Activated T-helper 2 cell treated with anti-CD3 and anti-CD28 coated beads, Interferon-gamma antibody, Interleukin-2, Interleukin-4, amounts not matched to agents 10 μg/mL and 5 μg/mL and 100 μg/mL, durations not matched to agents 14 hours and 24 hours and 36 hours (primary cell): ENCODE data around the gene LAMA3. TPM values are rescaled to one million over a fixed set of nuclear protein-coding genes. Genes with fewer than 3 reads are reported as not detected.
A peak's percentile ranks its signal among the peaks of the same experiment; 100 is the strongest.

Experiments used
- DNase-seq: peaks from one replicate; pipeline ENCODE4 v3.0.0; 2021; ENCODE audit warnings: low spot score
- H3K27ac Mint-ChIP-seq: one replicate; pipeline ENCODE4 v1.8.0; 2021; ENCODE audit warnings: mixed read lengths
- H3K27me3 Mint-ChIP-seq: one replicate; pipeline ENCODE4 v1.8.0; 2021; ENCODE audit warnings: low read depth, mixed read lengths
- H3K36me3 Mint-ChIP-seq: one replicate; pipeline ENCODE4 v1.8.0; 2021; ENCODE audit warnings: low read depth, mixed read lengths
- H3K4me1 Mint-ChIP-seq: one replicate; pipeline ENCODE4 v1.8.0; 2021; ENCODE audit warnings: low read depth, mixed read lengths
- H3K4me3 Mint-ChIP-seq: one replicate; pipeline ENCODE4 v1.8.0; 2021; ENCODE audit warnings: low read depth, mild to moderate bottlenecking, moderate library complexity, mixed read lengths
- H3K9me3 Mint-ChIP-seq: one replicate; pipeline ENCODE4 v1.8.0; 2021; ENCODE audit warnings: mixed read lengths
- intact Hi-C: fragments of 100-400 bp; cut with micrococcal nuclease; formaldehyde crosslinking; loops from one replicate; pipeline ENCODE4 v1.15.1; 2023
- total RNA-seq: library from RNA; stranded (reverse); gene quantifications from 2 replicates; pipeline ENCODE4 v1.2.3, GENCODE V29; 2022

Gene LAMA3
- total RNA-seq, 1 donor from 2014 or later = not detected

DNA sequence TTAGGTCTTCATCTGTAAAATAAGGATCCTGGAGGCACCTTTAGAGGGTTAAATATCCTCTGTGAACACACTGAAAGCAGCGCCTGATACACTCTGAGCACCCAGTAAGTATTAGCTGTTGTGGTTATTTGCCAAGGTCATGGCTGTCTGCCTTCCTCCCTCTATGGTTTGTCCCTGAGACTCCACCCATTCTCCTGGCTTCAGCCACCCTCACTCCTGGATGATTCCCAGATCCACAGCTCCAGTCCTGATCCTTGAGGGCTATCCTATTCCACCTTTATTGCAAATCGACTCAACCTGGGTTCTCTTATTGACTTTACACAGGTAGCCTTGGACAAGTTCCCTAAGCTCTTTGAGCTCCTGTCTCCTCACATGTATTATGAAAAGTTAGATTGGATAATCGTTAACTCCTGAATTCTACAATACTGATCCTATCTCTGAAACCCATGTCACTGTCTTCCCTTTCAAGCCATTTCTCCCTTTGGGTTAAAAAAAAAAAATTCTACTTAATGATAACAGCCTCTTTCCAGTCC is 162.3 kb downstream of the LAMA3 start:
- no peak for DNase-seq
- intact Hi-C loops = no loop called here
- Mint-ChIP-seq H3K36me3 (peaks cover 2% of the 10 kb centered on the region), H3K4me1 (peaks cover 6% of the 10 kb centered on the region), H3K9me3 (no peaks in the 10 kb centered on the region), H3K4me3 (no peak overlapping the region), H3K27ac (no peak overlapping the region), H3K27me3 (peaks cover 6% of the 10 kb centered on the region)

DNA sequence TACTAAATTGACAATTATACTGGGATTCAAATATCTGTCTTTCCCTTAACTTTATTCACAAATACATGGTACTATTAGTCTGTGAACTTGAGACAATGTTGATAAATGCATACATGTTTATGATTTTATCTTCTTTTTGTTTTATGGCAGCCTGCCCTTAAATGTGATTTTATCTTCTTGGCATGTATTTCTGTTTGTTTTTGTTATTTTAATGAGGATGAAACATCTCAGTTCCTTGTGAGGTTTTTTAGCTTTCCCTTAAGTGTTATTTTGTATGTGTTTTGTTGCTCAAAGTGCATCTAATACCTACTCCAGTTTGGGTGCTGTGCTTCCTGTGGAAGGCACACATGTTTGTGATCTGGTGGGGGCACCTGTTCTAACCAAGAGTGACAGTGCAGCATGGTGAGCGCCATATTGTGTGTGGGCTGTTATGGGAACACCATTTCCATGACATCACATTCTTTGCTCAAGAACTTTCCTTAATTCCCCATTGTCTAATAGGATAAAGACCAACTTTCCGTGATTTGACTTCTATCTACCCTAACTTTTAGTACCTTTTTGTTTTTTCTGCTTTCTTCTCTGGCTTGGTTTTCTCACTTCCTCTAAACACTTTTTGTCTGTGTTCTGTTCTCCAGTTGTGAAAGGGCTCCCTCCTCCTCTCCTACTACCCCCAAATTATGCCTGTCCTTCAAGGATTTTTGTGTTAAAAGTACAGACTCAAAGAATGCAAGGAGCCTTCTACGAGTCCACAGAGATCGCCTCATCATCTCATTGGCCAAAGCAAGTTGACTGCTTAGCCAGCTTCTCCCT is 163.2 kb downstream of the LAMA3 start:
- H3K36me3 Mint-ChIP-seq = peaks cover 2% of the 10 kb centered on the region
- H3K9me3 Mint-ChIP-seq = no peaks in the 10 kb centered on the region
- H3K4me1 Mint-ChIP-seq = peaks cover 6% of the 10 kb centered on the region
- no peak overlapping the region for H3K4me3 Mint-ChIP-seq
- no peak for DNase-seq
- H3K27ac Mint-ChIP-seq = no peak overlapping the region
- H3K27me3 Mint-ChIP-seq = peaks cover 8% of the 10 kb centered on the region
- intact Hi-C loops = no loop called here

GRCh38 chr18:23853448-23854195 is 164.4 kb downstream of the LAMA3 start:
- Mint-ChIP-seq H3K27me3 (peaks cover 8% of the 10 kb centered on the region), H3K9me3 (no peaks in the 10 kb centered on the region), H3K4me1 (peaks cover 6% of the 10 kb centered on the region), H3K27ac (no peak overlapping the region), H3K4me3 (no peak overlapping the region), H3K36me3 (peaks cover 2% of the 10 kb centered on the region)
- intact Hi-C loops = no loop called here
- DNase-seq = no peak

GRCh38 chr18:23855721-23856120 is 166.5 kb downstream of the LAMA3 start:
- peaks cover 2% of the 10 kb centered on the region for H3K36me3 Mint-ChIP-seq
- H3K4me3 Mint-ChIP-seq = no peak overlapping the region
- H3K27ac Mint-ChIP-seq = no peak overlapping the region
- no peaks in the 10 kb centered on the region for H3K9me3 Mint-ChIP-seq
- H3K27me3 Mint-ChIP-seq = peaks cover 2% of the 10 kb centered on the region
- DNase-seq = no peak
- H3K4me1 Mint-ChIP-seq = peaks cover 8% of the 10 kb centered on the region
- intact Hi-C loops = no loop called here

- Mint-ChIP-seq H3K27me3 (peaks cover 2% of the 10 kb centered on the region), H3K36me3 (peaks cover 2% of the 10 kb centered on the region), H3K27ac (no peak overlapping the region), H3K4me1 (peaks cover 8% of the 10 kb centered on the region), H3K4me3 (no peak overlapping the region), H3K9me3 (no peaks in the 10 kb centered on the region)
- DNase-seq = no peak
- intact Hi-C loops = no loop called here
These were observed 167.4 kb downstream of the LAMA3 start for GRCh38 chr18:23856466-23857163.

DNA sequence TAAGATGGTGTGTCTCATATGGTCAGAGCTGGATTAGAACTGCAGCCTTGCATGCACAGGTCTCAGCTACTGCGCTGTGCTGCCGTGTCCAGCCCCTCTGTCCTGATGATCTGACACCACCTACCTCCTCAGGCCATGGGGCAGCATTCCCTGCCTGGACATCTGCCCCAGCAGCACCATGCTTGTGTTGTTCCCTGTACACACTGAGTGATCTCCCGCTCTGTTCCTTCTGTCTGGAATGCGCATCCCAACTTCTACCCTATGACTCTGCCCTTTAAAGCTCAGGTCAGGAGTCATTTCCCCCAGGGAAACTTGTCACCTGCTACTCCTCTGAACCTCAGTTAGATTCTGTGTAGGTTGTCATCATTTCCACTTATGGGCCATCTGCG is 167.9 kb downstream of the LAMA3 start:
- Mint-ChIP-seq H3K4me1 (peaks cover 13% of the 10 kb centered on the region), H3K4me3 (no peak overlapping the region), H3K27ac (no peak overlapping the region), H3K36me3 (peaks cover 2% of the 10 kb centered on the region), H3K27me3 (peaks cover 2% of the 10 kb centered on the region), H3K9me3 (no peaks in the 10 kb centered on the region)
- intact Hi-C loops = no loop called here
- no peak for DNase-seq

DNA sequence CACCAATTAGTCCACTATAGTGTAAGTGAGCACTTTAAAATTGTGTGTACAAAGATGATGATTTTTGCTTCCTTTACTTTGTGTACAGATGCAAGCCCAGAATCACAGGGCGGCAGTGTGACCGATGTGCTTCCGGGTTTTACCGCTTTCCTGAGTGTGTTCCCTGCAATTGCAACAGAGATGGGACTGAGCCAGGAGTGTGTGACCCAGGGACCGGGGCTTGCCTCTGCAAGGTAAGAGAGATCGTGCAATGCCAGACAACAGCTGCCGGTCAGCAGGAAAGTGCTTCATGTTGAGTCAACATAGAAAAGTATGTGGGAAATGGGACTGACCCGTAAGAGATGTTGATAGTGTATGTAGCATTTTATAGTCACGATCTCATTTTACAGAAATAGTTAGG is 168.5 kb downstream of the LAMA3 start:
- Mint-ChIP-seq H3K4me3 (no peak overlapping the region), H3K27ac (no peak overlapping the region), H3K4me1 (peaks cover 14% of the 10 kb centered on the region), H3K36me3 (peaks cover 2% of the 10 kb centered on the region), H3K27me3 (peaks cover 2% of the 10 kb centered on the region), H3K9me3 (no peaks in the 10 kb centered on the region)
- intact Hi-C loops = no loop called here
- no peak for DNase-seq

DNA sequence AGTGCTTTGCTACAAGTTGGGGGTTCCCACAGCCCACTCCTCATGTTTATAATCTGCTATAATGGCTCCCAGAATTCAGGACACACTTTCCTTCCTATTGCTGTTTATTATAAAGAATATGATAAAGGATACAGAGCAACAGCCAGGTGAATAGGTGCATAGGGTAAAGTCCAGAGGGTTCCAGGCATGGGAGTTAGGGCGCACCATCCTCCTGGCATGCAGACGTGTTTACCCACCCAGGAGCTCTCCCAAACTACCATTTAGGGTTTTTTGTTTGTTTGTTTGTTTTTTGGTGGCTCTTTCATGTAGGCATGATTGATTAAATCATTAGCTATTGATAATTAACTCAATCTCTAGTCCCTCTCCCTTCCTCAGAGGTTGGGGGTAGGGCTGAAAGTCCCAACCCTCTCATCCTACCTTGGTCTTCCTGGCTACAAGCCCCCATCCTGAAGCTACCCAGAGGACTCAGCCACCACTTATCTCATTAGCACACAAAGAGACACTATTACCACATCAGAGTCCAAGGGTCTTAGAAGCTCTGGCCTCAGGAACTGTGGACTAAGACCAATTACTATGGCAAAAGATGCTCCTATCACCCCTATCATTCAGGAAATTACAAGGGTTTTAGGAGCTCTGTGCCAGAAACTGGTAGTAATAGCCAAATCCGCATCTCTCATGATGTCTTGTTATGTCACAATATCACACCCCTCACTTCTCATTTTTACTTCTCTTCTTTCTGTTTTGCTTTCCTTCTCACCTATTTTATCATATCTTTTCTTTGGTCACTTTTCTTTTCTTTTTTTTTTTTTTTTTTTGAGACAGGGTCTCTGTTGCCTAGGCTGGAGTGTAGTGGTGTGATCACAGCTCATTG is 170.4 kb downstream of the LAMA3 start:
- no peak overlapping the region for H3K4me3 Mint-ChIP-seq
- H3K27ac Mint-ChIP-seq = no peak overlapping the region
- peaks cover 4% of the 10 kb centered on the region for H3K36me3 Mint-ChIP-seq
- H3K4me1 Mint-ChIP-seq = peaks cover 22% of the 10 kb centered on the region
- no peak for DNase-seq
- H3K9me3 Mint-ChIP-seq = peaks cover 3% of the 10 kb centered on the region
- intact Hi-C loops = no loop called here
- H3K27me3 Mint-ChIP-seq = peaks cover 2% of the 10 kb centered on the region

DNA sequence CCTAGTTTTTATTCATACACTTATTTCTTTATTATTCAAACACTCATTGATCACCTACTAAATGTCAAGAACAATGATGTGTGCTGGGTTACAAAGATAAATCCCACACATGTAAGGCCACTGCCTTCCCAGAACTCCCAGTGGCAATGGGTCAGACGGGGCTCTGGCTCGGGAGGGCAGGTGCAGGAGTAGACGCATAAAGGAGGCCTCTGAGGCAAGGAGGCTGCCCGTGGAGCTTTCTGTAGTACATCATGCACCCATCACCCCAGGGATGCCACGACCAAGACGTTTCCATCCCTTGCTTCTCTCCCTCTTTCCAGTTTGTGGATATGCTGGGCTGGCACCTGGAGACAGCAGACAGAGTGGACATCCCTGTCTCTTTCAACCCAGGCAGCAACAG is 172.1 kb downstream of the LAMA3 start:
- peaks cover 3% of the 10 kb centered on the region for H3K9me3 Mint-ChIP-seq
- no peak for DNase-seq
- intact Hi-C loops = no loop called here
- H3K27me3 Mint-ChIP-seq = peaks cover 2% of the 10 kb centered on the region
- peaks cover 38% of the 10 kb centered on the region for H3K4me1 Mint-ChIP-seq
- no peak overlapping the region for H3K4me3 Mint-ChIP-seq
- no peak overlapping the region for H3K27ac Mint-ChIP-seq
- H3K36me3 Mint-ChIP-seq = peaks cover 10% of the 10 kb centered on the region

- Mint-ChIP-seq H3K4me3 (no peak overlapping the region), H3K4me1 (peaks cover 41% of the 10 kb centered on the region), H3K27ac (peak overlapping the region; percentile 20), H3K27me3 (no peaks in the 10 kb centered on the region), H3K36me3 (peaks cover 10% of the 10 kb centered on the region), H3K9me3 (peaks cover 3% of the 10 kb centered on the region)
- intact Hi-C loops = no loop called here
- DNase-seq = no peak
These were observed 172.7 kb downstream of the LAMA3 start for GRCh38 chr18:23861805-23862470.

GRCh38 chr18:23864624-23865023 is 175.4 kb downstream of the LAMA3 start:
- Mint-ChIP-seq H3K4me1 (peaks cover 49% of the 10 kb centered on the region), H3K36me3 (peaks cover 10% of the 10 kb centered on the region), H3K27me3 (no peaks in the 10 kb centered on the region), H3K27ac (peak overlapping the region; percentile 72), H3K9me3 (peaks cover 3% of the 10 kb centered on the region), H3K4me3 (no peak overlapping the region)
- peak; percentile 26 for DNase-seq
- intact Hi-C loops = loop anchor here (5.0 kb wide), 1 partner anchor 37 kb away; no protein-coding TSS in a partner anchor
